B cell (primary cell): ENCODE data around the gene SPATA21. TPM values are rescaled to one million over a fixed set of nuclear protein-coding genes. Genes with fewer than 3 reads are reported as not detected.

Experiments used
- polyA plus RNA-seq: library from polyadenylated mRNA; depleted of rRNA; stranded (reverse); fragments of >200 nt; gene quantifications from 2 replicates; pipeline ENCODE4 v1.2.3, GENCODE V29; 2012
- total RNA-seq, 2 donors: library from RNA; stranded (reverse); fragments of 120-200 nt in 1 of 2; gene quantifications; 1 replicate in 1 of 2; 2 replicates in 1 of 2; pipeline versions ENCODE4 v1.2.3 to v1.2.4, GENCODE V29; 2013 to 2022

The SPATA21 gene
- total and polyA plus RNA-seq, 2 donors (not counting 1 experiment from before 2014, with no cell fraction given) = 0.01 TPM; not detected in 1

Other genes starting within 250 kb of the SPATA21 start
- gene ARHGEF19, start 224.8 kb downstream of the SPATA21 start, total RNA-seq = 13.9 and 14.5 TPM in 2 replicates
- gene ARHGEF19, start 224.8 kb downstream of the SPATA21 start, polyA plus RNA-seq = 15.3 and 20.9 TPM in 2 replicates
- 11.1 and 14.3 TPM in 2 replicates for gene CPLANE2, start 200.2 kb downstream of the SPATA21 start, total RNA-seq
- gene CPLANE2, start 200.2 kb downstream of the SPATA21 start, polyA plus RNA-seq = 5.7 and 6.3 TPM in 2 replicates
- gene FBXO42, start 84.9 kb downstream of the SPATA21 start, total RNA-seq = 25.4 and 33.1 TPM in 2 replicates
- 14.2 and 17.2 TPM in 2 replicates for gene FBXO42, start 84.9 kb downstream of the SPATA21 start, polyA plus RNA-seq
- gene SZRD1, start 70.2 kb downstream of the SPATA21 start, total RNA-seq = 109 and 110 TPM in 2 replicates
- gene SZRD1, start 70.2 kb downstream of the SPATA21 start, polyA plus RNA-seq = 91.3 and 92.4 TPM in 2 replicates
- gene NECAP2, start 3.3 kb upstream of the SPATA21 start, total RNA-seq = 77.3 and 78.5 TPM in 2 replicates
- 70.4 and 81.5 TPM in 2 replicates for gene NECAP2, start 3.3 kb upstream of the SPATA21 start, polyA plus RNA-seq
- 4,377 and 4,541 TPM in 2 replicates for gene RNU1-1, start 76.9 kb upstream of the SPATA21 start, total RNA-seq
- not detected in 2 replicates for gene RNU1-1, start 76.9 kb upstream of the SPATA21 start, polyA plus RNA-seq
- gene NBPF1, start 176.1 kb upstream of the SPATA21 start, total RNA-seq = 64.1 and 66.3 TPM in 2 replicates
- gene NBPF1, start 176.1 kb upstream of the SPATA21 start, polyA plus RNA-seq = 10.1 and 19.1 TPM in 2 replicates
- 4,377 and 4,541 TPM in 2 replicates for gene RNU1-3, start 229.5 kb upstream of the SPATA21 start, total RNA-seq
- gene RNU1-3, start 229.5 kb upstream of the SPATA21 start, polyA plus RNA-seq = not detected in 2 replicates